ENCODE data around the gene SMIM10L2A. TPM values are rescaled to one million over a fixed set of nuclear protein-coding genes. Genes with fewer than 3 reads are reported as not detected.

The SMIM10L2A gene
- total RNA-seq, 1 donor from 2014 or later: 0.82 TPM

GRCh38 chrX:135424469-135424868 lies 2.7 kb downstream of the SMIM10L2A start:
- DNase-seq: no peak
- H3K4me3 ChIP-seq: no peak overlapping the region
- H3K9me3 ChIP-seq (replicated peaks): no peaks in the 10 kb centered on the region
- intact Hi-C loops (cut with micrococcal nuclease): no loop called here
- H3K4me1 ChIP-seq: no peaks in the 10 kb centered on the region
- no peaks in the 10 kb centered on the region for H3K36me3 ChIP-seq
- no peaks in the 10 kb centered on the region for H3K27me3 ChIP-seq (ENCODE audit: low read depth)
- H3K27ac ChIP-seq (replicated peaks): no peak overlapping the region
- TF ChIP-seq, protein P1, sequence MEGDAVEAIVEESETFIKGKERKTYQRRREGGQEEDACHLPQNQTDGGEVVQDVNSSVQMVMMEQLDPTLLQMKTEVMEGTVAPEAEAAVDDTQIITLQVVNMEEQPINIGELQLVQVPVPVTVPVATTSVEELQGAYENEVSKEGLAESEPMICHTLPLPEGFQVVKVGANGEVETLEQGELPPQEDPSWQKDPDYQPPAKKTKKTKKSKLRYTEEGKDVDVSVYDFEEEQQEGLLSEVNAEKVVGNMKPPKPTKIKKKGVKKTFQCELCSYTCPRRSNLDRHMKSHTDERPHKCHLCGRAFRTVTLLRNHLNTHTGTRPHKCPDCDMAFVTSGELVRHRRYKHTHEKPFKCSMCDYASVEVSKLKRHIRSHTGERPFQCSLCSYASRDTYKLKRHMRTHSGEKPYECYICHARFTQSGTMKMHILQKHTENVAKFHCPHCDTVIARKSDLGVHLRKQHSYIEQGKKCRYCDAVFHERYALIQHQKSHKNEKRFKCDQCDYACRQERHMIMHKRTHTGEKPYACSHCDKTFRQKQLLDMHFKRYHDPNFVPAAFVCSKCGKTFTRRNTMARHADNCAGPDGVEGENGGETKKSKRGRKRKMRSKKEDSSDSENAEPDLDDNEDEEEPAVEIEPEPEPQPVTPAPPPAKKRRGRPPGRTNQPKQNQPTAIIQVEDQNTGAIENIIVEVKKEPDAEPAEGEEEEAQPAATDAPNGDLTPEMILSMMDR (IDR thresholded peaks at IDR 0.05; ENCODE audit: borderline replicate concordance): no peak

DNA sequence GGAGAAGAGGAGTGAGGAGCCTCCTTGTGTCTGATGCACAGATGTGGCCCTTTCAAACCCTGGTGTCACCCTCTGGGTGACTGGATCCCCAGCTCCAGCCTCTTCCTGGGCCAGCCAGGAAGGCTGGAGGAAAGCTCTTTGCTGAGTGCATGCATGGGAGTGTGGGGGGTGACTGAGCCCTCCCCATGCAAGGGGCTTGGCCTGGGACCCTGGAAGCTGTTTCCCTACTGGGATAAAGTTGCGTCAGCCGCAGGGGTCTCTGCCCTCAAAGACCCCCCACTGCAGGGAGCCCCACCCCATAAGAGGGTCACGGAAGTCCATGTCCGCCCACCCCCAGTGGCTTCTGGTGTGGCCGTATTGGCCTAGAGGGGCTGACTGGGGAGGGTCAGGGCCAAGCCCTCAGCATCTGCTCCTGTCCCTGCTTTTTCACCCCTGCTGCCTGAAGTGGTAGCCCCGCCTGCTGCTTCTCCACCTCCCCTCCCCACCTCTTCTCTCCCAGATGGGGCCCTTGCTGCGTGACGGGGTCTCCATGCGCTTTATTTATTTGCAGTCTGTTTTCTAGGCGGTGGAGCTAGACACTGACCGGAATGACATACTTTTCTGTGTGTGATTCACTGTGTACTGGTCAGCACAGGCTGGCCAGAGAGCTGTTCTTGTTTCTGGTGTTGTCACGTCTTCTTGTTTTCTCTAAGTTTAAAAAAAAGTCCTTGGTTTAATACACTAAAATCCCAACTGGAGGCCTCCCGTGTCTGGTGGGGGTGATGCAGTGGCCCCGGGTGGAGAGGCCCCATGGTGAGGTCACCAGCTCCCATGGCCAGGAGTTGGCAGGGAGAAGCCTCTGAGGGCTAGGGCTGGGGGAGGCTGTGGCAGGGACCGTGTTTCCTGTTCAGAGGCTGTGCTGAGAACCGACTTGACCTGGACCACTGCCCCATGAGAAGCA lies 3.6 kb downstream of the SMIM10L2A start:
- DNase-seq: no peak
- Histone ChIP-seq H3K27me3 (ENCODE audit: low read depth) (peaks cover under 1% of the 10 kb centered on the region), H3K4me3 (no peak overlapping the region), H3K36me3 (no peaks in the 10 kb centered on the region), H3K27ac (replicated peaks) (no peak overlapping the region), H3K9me3 (replicated peaks) (no peaks in the 10 kb centered on the region), H3K4me1 (no peaks in the 10 kb centered on the region)
- TF ChIP-seq, protein P1 (IDR thresholded peaks at IDR 0.05; ENCODE audit: borderline replicate concordance): no peak
- intact Hi-C loops (cut with micrococcal nuclease): no loop called here

DNA sequence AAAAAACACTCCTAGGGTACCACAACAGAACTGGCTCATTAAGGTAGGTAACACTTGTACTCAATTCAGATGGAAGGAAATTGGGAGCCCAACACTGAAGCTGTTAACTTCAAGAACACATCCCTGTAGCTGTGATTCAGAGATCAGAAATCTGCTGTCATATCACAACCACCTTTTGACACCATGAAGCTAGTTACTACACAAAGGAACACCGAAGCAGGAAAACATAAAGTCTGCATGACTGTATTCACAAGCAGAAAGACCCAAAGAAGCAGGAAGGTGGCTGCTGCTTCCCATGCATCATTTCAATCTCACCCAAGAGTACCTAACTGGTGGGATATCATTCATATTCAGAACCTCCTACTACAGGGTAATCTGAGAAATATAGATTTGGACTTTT lies 7.7 kb downstream of the SMIM10L2A start:
- H3K27me3 ChIP-seq (ENCODE audit: low read depth): peaks cover 9% of the 10 kb centered on the region
- TF ChIP-seq, protein P1 (IDR thresholded peaks at IDR 0.05; ENCODE audit: borderline replicate concordance): no peak
- intact Hi-C loops (cut with micrococcal nuclease): no loop called here
- no peaks in the 10 kb centered on the region for H3K36me3 ChIP-seq
- H3K9me3 ChIP-seq (replicated peaks): no peaks in the 10 kb centered on the region
- no peak overlapping the region for H3K4me3 ChIP-seq
- no peak for DNase-seq
- H3K4me1 ChIP-seq: no peaks in the 10 kb centered on the region
- no peak overlapping the region for H3K27ac ChIP-seq (replicated peaks)

DNA sequence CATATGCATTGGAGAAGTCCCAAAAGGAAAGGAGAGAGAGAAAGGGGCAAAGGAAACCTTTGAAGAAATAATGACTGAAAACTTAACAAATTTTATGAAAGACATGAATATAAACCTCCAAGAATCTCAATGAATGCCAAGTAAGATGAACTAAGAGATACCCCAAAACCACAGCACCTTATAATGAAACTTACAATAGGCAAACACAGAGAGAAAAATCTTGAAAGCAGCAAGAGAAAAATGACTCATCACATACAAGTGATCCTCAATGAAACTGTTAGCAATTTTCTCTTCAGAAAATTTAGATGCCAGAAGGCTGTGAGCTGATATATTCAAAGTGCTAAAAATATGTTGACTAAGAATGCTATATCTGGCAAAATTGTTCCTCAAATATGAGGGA lies 10.1 kb downstream of the SMIM10L2A start:
- DNase-seq: no peak
- H3K9me3 ChIP-seq (replicated peaks): no peaks in the 10 kb centered on the region
- TF ChIP-seq, protein P1 (IDR thresholded peaks at IDR 0.05; ENCODE audit: borderline replicate concordance): no peak
- no peaks in the 10 kb centered on the region for H3K4me1 ChIP-seq
- intact Hi-C loops (cut with micrococcal nuclease): no loop called here
- H3K27ac ChIP-seq (replicated peaks): no peak overlapping the region
- peaks cover 9% of the 10 kb centered on the region for H3K27me3 ChIP-seq (ENCODE audit: low read depth)
- H3K4me3 ChIP-seq: no peak overlapping the region
- H3K36me3 ChIP-seq: no peaks in the 10 kb centered on the region

GRCh38 chrX:135432453-135432852 lies 10.7 kb downstream of the SMIM10L2A start:
- Histone ChIP-seq H3K27me3 (ENCODE audit: low read depth) (peaks cover 9% of the 10 kb centered on the region), H3K4me1 (no peaks in the 10 kb centered on the region), H3K9me3 (replicated peaks) (no peaks in the 10 kb centered on the region), H3K4me3 (no peak overlapping the region), H3K27ac (replicated peaks) (no peak overlapping the region), H3K36me3 (no peaks in the 10 kb centered on the region)
- intact Hi-C loops (cut with micrococcal nuclease): no loop called here
- no peak for DNase-seq
- TF ChIP-seq, protein P1 (IDR thresholded peaks at IDR 0.05; ENCODE audit: borderline replicate concordance): no peak
